SK-N-SH (cell line): Measurements from ENCODE around the gene CDH4. TPM values are rescaled to one million over a fixed set of nuclear protein-coding genes. Genes with fewer than 3 reads are reported as not detected.

Experiments used
- CTCF ChIA-PET: fragments of 300-600, 350-600 bp; formaldehyde crosslinking; extraction: SDS; loops from one replicate; lab custom pipeline; 2021; lab: Yijun Ruan, JAX
- POLR2A ChIA-PET: fragments of 350-600 bp; sonication (Branson Sonifier 250); formaldehyde crosslinking; extraction: SDS; loops from one replicate; lab custom pipeline; 2020; ENCODE audit warnings: antibody characterized with exemption, inconsistent platforms; lab: Yijun Ruan, JAX
- DNase-seq: peaks from one replicate; pipeline ENCODE4 v3.0.0; 2012
- H2AFZ ChIP-seq: fragments of 200-600 bp; sonication (generic); 2 replicates; pipeline ENCODE4 v1.8.1; 2016; ENCODE audit warnings: antibody characterized with exemption, mild to moderate bottlenecking, low read depth
- H3F3A ChIP-seq: fragments of 200-600 bp; sonication (generic); replicated peaks from 2 replicates; pipeline ENCODE3; 2016; ENCODE audit warnings: antibody characterized with exemption, mild to moderate bottlenecking; ENCODE audit not compliant: insufficient read depth
- H3K27ac ChIP-seq, 2 experiments: fragments of 200-500 bp in 1 of 2; fragments of 200-600 bp in 1 of 2; sonication (Bioruptor generic) in 1 of 2; sonication (generic), shearing (Covaris generic) in 1 of 2; 2 replicates each; pipeline versions ENCODE4 v1.5.1 to v1.6.1; 2014 to 2016; ENCODE audit warnings: low read depth in 2 of 2, inconsistent platforms in 1 of 2, low read length in 1 of 2, mild to moderate bottlenecking in 1 of 2, mixed read lengths in 1 of 2
- H3K27me3 ChIP-seq: fragments of 200-600 bp; sonication (generic), shearing (Covaris generic); 2 replicates; pipeline ENCODE4 v1.6.1; 2016; ENCODE audit warnings: mixed run types; ENCODE audit not compliant: insufficient read depth
- H3K36me3 ChIP-seq, 2 experiments: fragments of 200-500 bp in 1 of 2; fragments of 200-600 bp in 1 of 2; sonication (Bioruptor generic) in 1 of 2; sonication (generic) in 1 of 2; replicated peaks in 1 of 2; 2 replicates each; pipeline versions ENCODE3 to v1.5.1; 2014 to 2016; ENCODE audit warnings: low read length in 1 of 2, mild to moderate bottlenecking in 1 of 2; ENCODE audit not compliant: insufficient read depth in 2 of 2, control insufficient read depth in 1 of 2
- H3K4me1 ChIP-seq, 2 experiments: fragments of 200-500 bp in 1 of 2; fragments of 200-600 bp in 1 of 2; sonication (Bioruptor generic) in 1 of 2; sonication (generic), shearing (Covaris generic) in 1 of 2; 2 replicates each; pipeline versions ENCODE4 v1.5.1 to v1.6.1; 2014 to 2016; ENCODE audit warnings: low read depth in 1 of 2, low read length in 1 of 2, mixed run types in 1 of 2; ENCODE audit not compliant: insufficient read depth in 2 of 2, control insufficient read depth in 1 of 2
- H3K4me2 ChIP-seq: fragments of 200-600 bp; sonication (generic), shearing (Covaris generic); 2 replicates; pipeline ENCODE4 v1.6.1; 2017; ENCODE audit warnings: mixed run types
- H3K4me3 ChIP-seq, 2 experiments: fragments of 200-500 bp in 1 of 2; fragments of 200-600 bp in 1 of 2; sonication (Bioruptor generic) in 1 of 2; sonication (generic), shearing (Covaris generic) in 1 of 2; 2 replicates each; pipeline versions ENCODE4 v1.5.1 to v1.8.1; 2014 to 2016; ENCODE audit warnings: low read depth in 2 of 2, inconsistent platforms in 1 of 2, low read length in 1 of 2, mild to moderate bottlenecking in 1 of 2, mixed read lengths in 1 of 2, moderate library complexity in 1 of 2
- H3K79me2 ChIP-seq: fragments of 200-600 bp; sonication (generic); 2 replicates; pipeline ENCODE4 v1.8.1; 2017; ENCODE audit warnings: mild to moderate bottlenecking; ENCODE audit not compliant: insufficient read depth
- H3K9ac ChIP-seq: fragments of 200-600 bp; sonication (generic); 2 replicates; pipeline ENCODE4 v1.6.1; 2017; ENCODE audit warnings: mixed run types
- H3K9me2 ChIP-seq: fragments of 200-600 bp; sonication (generic); 2 replicates; pipeline ENCODE4 v1.6.1; 2017; ENCODE audit warnings: mixed run types
- H3K9me3 ChIP-seq: fragments of 200-600 bp; sonication (generic); 2 replicates; pipeline ENCODE4 v1.6.1; 2017; ENCODE audit warnings: mixed run types, mild to moderate bottlenecking, moderate library complexity
- H4K20me1 ChIP-seq: fragments of 200-600 bp; sonication (generic); 2 replicates; pipeline ENCODE4 v1.6.1; 2017; ENCODE audit warnings: mild to moderate bottlenecking, mixed run types; ENCODE audit not compliant: insufficient read depth
- CHD2 ChIP-seq: fragments of 150-350 bp; IDR thresholded peaks from 2 replicates; pipeline ENCODE4 v1.6.1; 2018; ENCODE audit warnings: low read length; ENCODE audit not compliant: partially characterized antibody
- ELF1 ChIP-seq: IDR thresholded peaks from 2 replicates; pipeline ENCODE4 v1.4.0; 2012
- FOSL2 ChIP-seq: IDR thresholded peaks from 2 replicates; pipeline ENCODE4 v1.4.0; 2012; ENCODE audit warnings: low read depth, mild to moderate bottlenecking, moderate library complexity, borderline replicate concordance
- FOXJ3 ChIP-seq: sonication (generic); formaldehyde crosslinking; IDR thresholded peaks from 2 replicates; pipeline ENCODE4 v1.5.1; 2020; ENCODE audit warnings: mild to moderate bottlenecking, missing genetic modification reagents
- FOXM1 ChIP-seq: IDR thresholded peaks from 2 replicates; pipeline ENCODE4 v1.4.0; 2012; ENCODE audit warnings: low read depth, mild to moderate bottlenecking
- GABPA ChIP-seq: IDR thresholded peaks from 2 replicates; pipeline ENCODE4 v1.4.0; 2012; ENCODE audit warnings: low read depth, mild to moderate bottlenecking
- JUND ChIP-seq: IDR thresholded peaks from 2 replicates; pipeline ENCODE4 v1.4.0; 2012
- MAX ChIP-seq: IDR thresholded peaks from 2 replicates; pipeline ENCODE4 v1.4.0; 2012; ENCODE audit warnings: low read depth
- MEF2A ChIP-seq: IDR thresholded peaks from 2 replicates; pipeline ENCODE4 v1.4.0; 2012; ENCODE audit warnings: low read depth, borderline replicate concordance
- MXI1 ChIP-seq: IDR thresholded peaks from 2 replicates; pipeline ENCODE4 v1.6.1; 2012; ENCODE audit warnings: mild to moderate bottlenecking, low read depth, low read length, improper control_type of control experiment
- NFIC ChIP-seq: IDR thresholded peaks from 2 replicates; pipeline ENCODE4 v1.4.0; 2012; ENCODE audit warnings: borderline replicate concordance
- POLR2AphosphoS5 ChIP-seq: IDR thresholded peaks from 2 replicates; pipeline ENCODE4 v1.6.1; 2012; ENCODE audit warnings: low read depth, low read length
- RAD21 ChIP-seq: IDR thresholded peaks from 2 replicates; pipeline ENCODE4 v1.6.1; 2012; ENCODE audit warnings: mild to moderate bottlenecking, low read length
- SMC3 ChIP-seq: IDR thresholded peaks from 2 replicates; pipeline ENCODE4 v1.6.1; 2012; ENCODE audit warnings: low read depth, low read length, improper control_type of control experiment
- TAF1 ChIP-seq: IDR thresholded peaks from 2 replicates; pipeline ENCODE4 v1.6.1; 2012; ENCODE audit warnings: low read depth, mild to moderate bottlenecking, low read length, moderate library complexity, borderline replicate concordance
- TEAD4 ChIP-seq: IDR thresholded peaks from 2 replicates; pipeline ENCODE4 v1.4.0; 2012; ENCODE audit warnings: mild to moderate bottlenecking, borderline replicate concordance; ENCODE audit not compliant: insufficient read depth
- USF2 ChIP-seq: fragments of 150-350 bp; IDR thresholded peaks from 2 replicates; pipeline ENCODE4 v1.6.1; 2017; ENCODE audit warnings: antibody characterized with exemption, low read length, low read depth, borderline replicate concordance
- YY1 ChIP-seq: IDR thresholded peaks from 2 replicates; pipeline ENCODE4 v1.4.0; 2012; ENCODE audit warnings: low read depth, mild to moderate bottlenecking
- ZBTB33 ChIP-seq: IDR thresholded peaks from 2 replicates; pipeline ENCODE4 v1.4.0; 2012; ENCODE audit warnings: low read depth, borderline replicate concordance
- WGBS: methylation state at CpG from one replicate; pipeline ENCODE4 v1.1.6; 2017; ENCODE audit warnings: low lambda C conversion rate; 5-methylcytosine and 5-hydroxymethylcytosine counted together
- polyA plus RNA-seq, 3 experiments: library from polyadenylated mRNA; depleted of rRNA; stranded (reverse); fragments of >200 nt; gene quantifications; 2 replicates each; pipeline ENCODE4 v1.2.3, GENCODE V29; 2012

Gene CDH4
- polyA plus RNA-seq, 1 of the 3 experiments (the other 2 are of a cell fraction), result not detected

- CTCF ChIA-PET, result no interaction called here
- no peak overlapping the region for H3K4me2 ChIP-seq
Measured at GRCh38 chr20:61564628-61565027, 312.6 kb downstream of the CDH4 start.

GRCh38 chr20:61565791-61566190 is 313.7 kb downstream of the CDH4 start:
- Histone ChIP-seq H3F3A (no peaks in the 10 kb centered on the region), H3K4me3 (no peak overlapping the region), H3K9me2 (no peaks in the 10 kb centered on the region), H3K36me3 (no peaks in the 10 kb centered on the region), H3K27me3 (no peaks in the 10 kb centered on the region), H3K9me3 (no peaks in the 10 kb centered on the region), H4K20me1 (no peaks in the 10 kb centered on the region), H3K9ac (no peak overlapping the region), H3K27ac (no peak overlapping the region), H2AFZ (no peak overlapping the region), H3K4me1 (no peaks in the 10 kb centered on the region), H3K4me2 (no peak overlapping the region), H3K79me2 (no peaks in the 10 kb centered on the region)
- TF ChIP-seq NFIC (no peak), TEAD4 (no peak), FOXM1 (no peak), ZBTB33 (no peak), MAX (no peak), SMC3 (no peak), POLR2AphosphoS5 (no peak), YY1 (no peak), FOSL2 (no peak), USF2 (no peak), ELF1 (no peak), TAF1 (no peak), MXI1 (no peak), MEF2A (no peak), CHD2 (no peak), RAD21 (no peak), GABPA (no peak), JUND (no peak), FOXJ3 (no peak)
- ChIA-PET POLR2A (no interaction called here), CTCF (no interaction called here)
- no peak for DNase-seq
- 27% methylated on average over 2 of the region's 12 CpGs for WGBS

More at GRCh38 chr20:61564628-61565027, 312.6 kb downstream of the CDH4 start:
- H3K9ac ChIP-seq, result no peak overlapping the region
- H3K9me3 ChIP-seq, result no peaks in the 10 kb centered on the region
- no peaks in the 10 kb centered on the region for H3K4me1 ChIP-seq
- no peaks in the 10 kb centered on the region for H3F3A ChIP-seq
- TF ChIP-seq MEF2A, result no peak
- TF ChIP-seq ELF1, result no peak
- no peak for TF ChIP-seq TAF1
- TF ChIP-seq, all 33 proteins: peak for 0
- Histone ChIP-seq H3K4me3 (no peak overlapping the region), H2AFZ (no peak overlapping the region), H3K36me3 (no peaks in the 10 kb centered on the region), H4K20me1 (no peaks in the 10 kb centered on the region), H3K79me2 (no peaks in the 10 kb centered on the region), H3K9me2 (no peaks in the 10 kb centered on the region), H3K27ac (no peak overlapping the region), H3K27me3 (no peaks in the 10 kb centered on the region)
- 60% methylated on average over 8 of the region's 8 CpGs for WGBS
- no peak for DNase-seq
- POLR2A ChIA-PET, result no interaction called here
